Measurements from ENCODE around the gene MS4A18.
A peak's percentile ranks its signal among the peaks of the same experiment; 100 is the strongest.
"Not testable (repeated sequence)": the region's sequence is repeated elsewhere in the genome, so short reads cannot be mapped to it uniquely, and the experiment has no call there.

MS4A18 gene

DNA sequence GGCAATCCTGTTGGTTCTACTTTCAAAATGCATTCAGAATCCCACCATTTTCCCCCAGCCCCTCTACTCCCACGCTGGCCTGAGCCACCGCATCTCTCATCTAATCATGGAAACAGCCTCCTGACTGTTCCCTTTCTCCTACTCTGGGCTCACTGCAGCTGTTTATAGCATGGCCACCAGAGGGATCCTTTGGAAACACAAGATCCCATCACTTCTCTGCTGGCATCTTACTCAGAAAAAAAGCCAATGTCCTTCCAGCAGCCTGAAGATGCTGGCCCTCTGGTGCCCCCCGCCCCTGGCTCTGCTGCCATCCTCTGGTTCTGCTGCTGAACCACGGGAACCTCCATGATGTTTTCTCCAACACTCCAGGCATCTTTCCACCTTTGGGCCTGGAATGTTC, 14.0 kb upstream of the MS4A18 start:
- Histone ChIP-seq H3K27me3 (no peaks in the 10 kb centered on the region), H3K4me3 (ENCODE audit: low read depth, low read length) (no peak overlapping the region), H3K36me3 (no peaks in the 10 kb centered on the region), H3K4me1 (no peaks in the 10 kb centered on the region), H3K9me3 (no peaks in the 10 kb centered on the region)
- TF ChIP-seq, protein P1, sequence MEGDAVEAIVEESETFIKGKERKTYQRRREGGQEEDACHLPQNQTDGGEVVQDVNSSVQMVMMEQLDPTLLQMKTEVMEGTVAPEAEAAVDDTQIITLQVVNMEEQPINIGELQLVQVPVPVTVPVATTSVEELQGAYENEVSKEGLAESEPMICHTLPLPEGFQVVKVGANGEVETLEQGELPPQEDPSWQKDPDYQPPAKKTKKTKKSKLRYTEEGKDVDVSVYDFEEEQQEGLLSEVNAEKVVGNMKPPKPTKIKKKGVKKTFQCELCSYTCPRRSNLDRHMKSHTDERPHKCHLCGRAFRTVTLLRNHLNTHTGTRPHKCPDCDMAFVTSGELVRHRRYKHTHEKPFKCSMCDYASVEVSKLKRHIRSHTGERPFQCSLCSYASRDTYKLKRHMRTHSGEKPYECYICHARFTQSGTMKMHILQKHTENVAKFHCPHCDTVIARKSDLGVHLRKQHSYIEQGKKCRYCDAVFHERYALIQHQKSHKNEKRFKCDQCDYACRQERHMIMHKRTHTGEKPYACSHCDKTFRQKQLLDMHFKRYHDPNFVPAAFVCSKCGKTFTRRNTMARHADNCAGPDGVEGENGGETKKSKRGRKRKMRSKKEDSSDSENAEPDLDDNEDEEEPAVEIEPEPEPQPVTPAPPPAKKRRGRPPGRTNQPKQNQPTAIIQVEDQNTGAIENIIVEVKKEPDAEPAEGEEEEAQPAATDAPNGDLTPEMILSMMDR (IDR thresholded peaks at IDR 0.05; ENCODE audit: low read depth, low read length) = peak; percentile 17; the same call in 1 of the 2 replicates
- DNase-seq = no peak

DNA sequence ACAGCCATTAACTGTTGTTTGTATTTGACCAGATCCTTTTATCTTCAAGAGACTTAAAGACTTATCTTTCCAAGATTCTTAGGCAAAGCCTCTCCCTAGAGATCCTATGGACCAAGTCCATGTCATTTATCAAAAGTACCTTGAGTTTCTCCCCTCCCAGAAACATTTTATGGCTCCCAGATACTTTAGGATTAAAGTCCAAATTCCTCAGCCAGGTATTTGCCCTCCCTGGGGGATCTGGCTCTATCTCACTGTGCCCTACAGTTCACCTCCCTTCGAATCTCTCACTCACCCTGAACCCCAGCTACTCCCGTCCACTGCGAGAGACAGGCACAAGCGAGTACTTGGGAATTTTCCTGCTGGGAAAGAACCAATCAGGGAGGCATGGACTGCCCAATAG, 13.2 kb upstream of the MS4A18 start:
- H3K27me3 ChIP-seq = no peaks in the 10 kb centered on the region
- no peaks in the 10 kb centered on the region for H3K4me1 ChIP-seq
- H3K4me3 ChIP-seq (ENCODE audit: low read depth, low read length) = no peak overlapping the region
- no peaks in the 10 kb centered on the region for H3K9me3 ChIP-seq
- H3K36me3 ChIP-seq = no peaks in the 10 kb centered on the region
- TF ChIP-seq, protein P1 (IDR thresholded peaks at IDR 0.05; ENCODE audit: low read depth, low read length) = no peak
- no peak for DNase-seq

DNA sequence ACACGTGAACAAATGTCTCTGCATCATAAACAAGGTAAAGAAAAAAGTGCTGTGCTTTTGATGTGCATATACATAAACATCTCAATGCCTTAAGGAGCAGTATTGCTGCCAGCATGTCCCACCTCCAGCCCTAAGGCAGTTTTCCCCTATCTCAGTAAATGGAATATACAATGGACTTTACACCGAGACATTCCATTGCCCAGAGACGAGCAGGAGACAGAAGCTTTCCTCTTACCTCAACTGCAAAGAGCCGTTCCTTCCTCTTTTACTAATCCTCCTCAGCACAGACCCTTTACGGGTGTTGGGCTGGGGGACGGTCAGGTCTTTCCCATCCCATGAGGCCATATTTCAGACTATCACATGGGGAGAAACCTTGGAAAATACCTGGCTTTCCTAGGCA, 11.1 kb upstream of the MS4A18 start:
- not testable (repeated sequence) for DNase-seq; H3K4me3 ChIP-seq (ENCODE audit: low read depth, low read length); H3K9me3 ChIP-seq; H3K36me3 ChIP-seq; H3K4me1 ChIP-seq; H3K27me3 ChIP-seq

DNA sequence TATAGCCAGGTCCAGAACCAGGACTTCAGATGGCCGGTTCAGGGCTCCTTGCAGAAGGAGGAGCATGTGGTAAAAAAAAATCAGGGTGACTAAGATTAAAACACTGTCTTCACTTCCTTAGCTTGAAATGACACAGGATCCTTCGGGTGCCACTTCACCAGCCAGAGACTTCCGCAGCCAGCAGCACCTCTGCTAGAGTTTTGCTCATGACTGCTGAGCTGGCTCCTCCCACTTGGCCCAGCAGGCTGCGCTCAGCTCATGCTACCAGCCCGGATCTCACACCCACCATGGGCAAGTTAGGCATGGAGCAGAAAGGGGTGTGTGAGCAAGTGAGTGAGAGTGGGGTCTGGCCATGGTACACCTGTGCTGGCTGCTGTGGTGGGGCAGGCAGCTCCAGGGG, 6.6 kb upstream of the MS4A18 start:
- Histone ChIP-seq H3K4me1 (no peaks in the 10 kb centered on the region), H3K36me3 (no peaks in the 10 kb centered on the region), H3K9me3 (no peaks in the 10 kb centered on the region), H3K27me3 (no peaks in the 10 kb centered on the region), H3K4me3 (ENCODE audit: low read depth, low read length) (no peak overlapping the region)
- TF ChIP-seq, protein P1 (IDR thresholded peaks at IDR 0.05; ENCODE audit: low read depth, low read length) = no peak
- DNase-seq = no peak

DNA sequence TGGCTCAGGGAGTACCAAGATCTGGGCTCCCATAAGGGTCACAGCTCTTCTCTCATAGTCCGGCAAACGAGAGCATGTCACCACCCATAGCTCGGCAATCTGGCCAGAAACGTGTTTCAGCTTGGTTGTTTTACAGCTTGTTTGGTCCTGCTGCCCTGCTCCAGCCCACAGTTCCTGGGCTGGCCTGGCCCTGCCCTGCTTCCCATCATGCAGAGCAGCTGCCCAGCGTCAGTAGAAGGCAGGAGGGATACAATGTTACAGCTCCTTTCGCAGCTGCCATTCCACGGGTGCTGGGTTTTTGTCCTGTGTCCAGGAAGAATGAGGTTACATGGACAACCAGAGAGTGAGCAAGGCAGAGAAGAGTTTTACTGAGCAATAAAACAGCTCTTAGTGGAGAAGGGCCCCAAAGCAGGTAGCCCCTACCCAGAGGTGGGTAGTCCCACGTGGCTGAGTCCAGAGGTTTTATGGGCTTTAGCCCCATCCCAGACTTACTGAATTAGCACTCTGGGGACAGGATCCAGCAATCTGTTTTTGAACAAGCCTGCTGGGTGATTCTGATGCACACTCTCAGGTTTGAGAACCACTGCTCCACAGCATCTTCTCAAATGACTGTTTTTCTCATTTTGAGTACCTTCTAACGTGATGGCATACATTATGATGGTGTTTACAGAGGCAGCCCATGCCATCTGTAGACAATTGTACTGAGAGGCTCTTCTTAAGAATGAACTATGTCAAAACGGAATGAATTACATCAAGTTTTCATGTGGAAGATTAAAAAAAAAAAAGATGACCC, 5.8 kb upstream of the MS4A18 start:
- H3K4me1 ChIP-seq = no peaks in the 10 kb centered on the region
- no peak for DNase-seq
- TF ChIP-seq, protein P1 (IDR thresholded peaks at IDR 0.05; ENCODE audit: low read depth, low read length) = no peak
- no peaks in the 10 kb centered on the region for H3K36me3 ChIP-seq
- H3K4me3 ChIP-seq (ENCODE audit: low read depth, low read length) = no peak overlapping the region
- no peaks in the 10 kb centered on the region for H3K27me3 ChIP-seq
- no peaks in the 10 kb centered on the region for H3K9me3 ChIP-seq

DNA sequence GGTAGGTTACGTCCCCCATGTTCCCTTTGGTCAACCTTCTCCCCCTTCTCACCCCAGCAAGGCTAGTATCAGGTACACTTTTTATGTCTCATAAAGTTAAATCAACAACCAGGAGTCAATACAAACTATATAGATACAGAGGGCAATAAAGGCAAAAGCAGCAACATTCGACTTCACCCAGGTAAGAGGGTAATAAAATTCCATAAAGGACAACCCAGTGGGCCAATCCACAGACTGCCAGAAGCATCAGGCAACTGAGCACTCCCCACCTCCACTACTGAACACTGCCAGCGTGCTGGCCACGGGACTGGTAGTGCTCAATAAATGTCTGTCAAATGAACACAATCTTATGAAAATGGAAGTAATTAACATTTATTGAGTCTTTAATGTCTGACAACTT, 5.1 kb upstream of the MS4A18 start:
- TF ChIP-seq, protein P1 (IDR thresholded peaks at IDR 0.05; ENCODE audit: low read depth, low read length) = no peak
- no peak for DNase-seq
- H3K4me3 ChIP-seq (ENCODE audit: low read depth, low read length) = no peak overlapping the region
- no peaks in the 10 kb centered on the region for H3K36me3 ChIP-seq
- no peaks in the 10 kb centered on the region for H3K27me3 ChIP-seq
- no peaks in the 10 kb centered on the region for H3K9me3 ChIP-seq
- H3K4me1 ChIP-seq = no peaks in the 10 kb centered on the region
